Mesodermal cell (in vitro differentiated cells): ENCODE measurements around the gene DUSP12.
A peak's percentile ranks its signal among the peaks of the same experiment; 100 is the strongest.
"Not testable (repeated sequence)": the region's sequence is repeated elsewhere in the genome, so short reads cannot be mapped to it uniquely, and the experiment has no call there.

Experiments
- H3K27ac ChIP-seq: 2 replicates; pipeline ENCODE4 v1.7.0; 2013; ENCODE audit warnings: mild to moderate bottlenecking, low read depth, low read length, moderate library complexity; ENCODE audit not compliant: severe bottlenecking
- H3K36me3 ChIP-seq: 2 replicates; pipeline ENCODE4 v1.7.1; 2013; ENCODE audit warnings: mild to moderate bottlenecking, low read length, moderate library complexity; ENCODE audit not compliant: control insufficient read depth, insufficient read depth
- H3K4me1 ChIP-seq: one replicate; pipeline ENCODE4 v1.7.1; 2013; ENCODE audit warnings: mild to moderate bottlenecking, low read length; ENCODE audit not compliant: insufficient read depth, control insufficient read depth, poor library complexity, severe bottlenecking
- H3K4me3 ChIP-seq: 2 replicates; pipeline ENCODE4 v1.7.0; 2013; ENCODE audit warnings: low read length, control low read depth, mild to moderate bottlenecking; ENCODE audit not compliant: insufficient read depth, poor library complexity, severe bottlenecking; ENCODE audit errors: extremely low read depth
- H3K9me3 ChIP-seq: 2 replicates; pipeline ENCODE4 v1.7.1; 2013; ENCODE audit warnings: mild to moderate bottlenecking, low read length, moderate library complexity; ENCODE audit not compliant: control insufficient read depth
- WGBS, 2 experiments: methylation state at CpG; one replicate each; pipeline ENCODE4 v1.1.5; 2013; ENCODE audit warnings: missing lambda C conversion rate in 2 of 2; ENCODE audit not compliant: insufficient coverage in 2 of 2; 5-methylcytosine and 5-hydroxymethylcytosine counted together

The DUSP12 gene

GRCh38 chr1:161720422-161720821 is 29.2 kb upstream of the DUSP12 start:
- H3K4me3 ChIP-seq, result no peak overlapping the region
- no peaks in the 10 kb centered on the region for H3K9me3 ChIP-seq
- no peaks in the 10 kb centered on the region for H3K36me3 ChIP-seq
- no peak overlapping the region for H3K27ac ChIP-seq
- no CpG with 5 or more reads among the region's 1 CpG for WGBS, 2 experiments
- peaks cover 1% of the 10 kb centered on the region for H3K4me1 ChIP-seq

DNA sequence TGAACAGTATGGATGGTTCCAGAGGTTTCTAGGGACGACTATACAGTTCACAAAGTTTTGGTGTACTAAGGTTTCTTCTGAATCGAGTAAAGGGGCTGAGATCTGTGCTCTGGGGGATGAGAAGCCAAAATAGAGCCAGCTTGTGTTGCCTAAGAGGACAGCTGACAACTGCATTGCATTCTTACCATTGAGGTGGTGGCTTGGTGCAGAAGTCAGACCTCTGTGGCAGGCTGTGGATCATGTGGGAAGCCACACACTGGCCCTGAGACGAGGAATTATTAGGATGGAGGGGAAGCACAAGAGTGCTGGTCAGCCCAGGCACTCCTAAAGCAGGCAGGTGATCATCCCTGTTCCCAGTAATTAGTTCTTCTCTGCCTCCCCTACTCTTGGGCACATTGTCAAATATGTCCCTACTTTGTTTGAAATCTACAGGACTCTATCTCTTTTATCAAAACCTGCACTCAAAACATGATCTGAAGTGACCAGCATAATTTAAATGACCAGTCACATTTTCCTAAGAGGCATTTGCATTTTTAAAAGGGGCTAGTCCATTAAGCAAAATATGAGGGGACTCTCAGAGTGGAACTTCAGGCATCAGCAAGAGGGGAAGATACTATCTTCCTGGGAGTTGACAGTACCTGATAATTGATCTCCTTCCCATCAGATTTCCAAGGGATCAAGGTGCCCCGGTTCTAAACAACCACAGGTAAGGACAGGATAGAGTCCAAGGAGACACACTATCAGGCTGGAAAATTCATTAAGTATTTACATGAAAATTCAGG is 28.4 kb upstream of the DUSP12 start, which contains the start of gene FCRLB:
FCRLB (plus strand) TSS at position 589 of the 782 bp plus-strand sequence. CDS start 1,129 bp downstream, outside the sequence.
- H3K36me3 ChIP-seq, result no peaks in the 10 kb centered on the region
- 75 to 77% methylated on average over 3 of the region's 4 CpGs for WGBS, 2 experiments
- no peaks in the 10 kb centered on the region for H3K9me3 ChIP-seq
- H3K27ac ChIP-seq, result no peak within 1 kb of the TSS
- H3K4me3 ChIP-seq, result no peak within 1 kb of the TSS
- H3K4me1 ChIP-seq, result peaks cover 4% of the 10 kb centered on the region

GRCh38 chr1:161721738-161722343 is 27.7 kb upstream of the DUSP12 start:
- Histone ChIP-seq H3K4me1 (peaks cover 4% of the 10 kb centered on the region), H3K4me3 (no peak overlapping the region), H3K36me3 (no peaks in the 10 kb centered on the region), H3K9me3 (no peaks in the 10 kb centered on the region), H3K27ac (no peak overlapping the region)
- 55 to 61% methylated on average over 7 to 8 of the region's 8 CpGs for WGBS, 2 experiments

DNA sequence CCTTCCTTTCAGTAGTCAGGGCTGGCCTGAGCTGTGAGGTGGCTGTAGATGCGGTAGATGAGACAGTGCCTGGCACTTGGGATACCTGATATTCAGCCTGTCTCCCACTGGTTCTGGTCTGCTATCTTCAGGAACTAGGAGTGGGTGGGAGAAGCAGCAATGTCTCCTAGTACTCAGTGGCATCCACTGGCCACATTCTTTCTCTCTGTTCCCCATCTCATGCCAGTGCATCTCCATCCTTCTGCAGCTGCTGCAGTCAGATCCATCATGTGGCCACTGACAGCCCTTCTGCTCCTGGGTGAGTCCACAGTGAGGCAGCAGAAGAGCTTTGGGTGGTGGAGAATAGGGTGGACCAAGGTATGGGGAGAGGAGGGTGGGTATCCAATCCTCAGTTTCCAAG is 27.2 kb upstream of the DUSP12 start:
- Histone ChIP-seq H3K27ac (no peak overlapping the region), H3K4me3 (no peak overlapping the region), H3K36me3 (no peaks in the 10 kb centered on the region), H3K4me1 (peaks cover 4% of the 10 kb centered on the region), H3K9me3 (no peaks in the 10 kb centered on the region)
- 100% methylated on average over 1 of the region's 1 CpG; no CpG with 5 or more reads in 1 of the 2 experiments for WGBS, 2 experiments

GRCh38 chr1:161723459-161724141 is 26.0 kb upstream of the DUSP12 start:
- 85 to 92% methylated on average over 6 to 7 of the region's 8 CpGs for WGBS, 2 experiments
- no peak overlapping the region for H3K4me3 ChIP-seq
- H3K27ac ChIP-seq, result no peak overlapping the region

DNA sequence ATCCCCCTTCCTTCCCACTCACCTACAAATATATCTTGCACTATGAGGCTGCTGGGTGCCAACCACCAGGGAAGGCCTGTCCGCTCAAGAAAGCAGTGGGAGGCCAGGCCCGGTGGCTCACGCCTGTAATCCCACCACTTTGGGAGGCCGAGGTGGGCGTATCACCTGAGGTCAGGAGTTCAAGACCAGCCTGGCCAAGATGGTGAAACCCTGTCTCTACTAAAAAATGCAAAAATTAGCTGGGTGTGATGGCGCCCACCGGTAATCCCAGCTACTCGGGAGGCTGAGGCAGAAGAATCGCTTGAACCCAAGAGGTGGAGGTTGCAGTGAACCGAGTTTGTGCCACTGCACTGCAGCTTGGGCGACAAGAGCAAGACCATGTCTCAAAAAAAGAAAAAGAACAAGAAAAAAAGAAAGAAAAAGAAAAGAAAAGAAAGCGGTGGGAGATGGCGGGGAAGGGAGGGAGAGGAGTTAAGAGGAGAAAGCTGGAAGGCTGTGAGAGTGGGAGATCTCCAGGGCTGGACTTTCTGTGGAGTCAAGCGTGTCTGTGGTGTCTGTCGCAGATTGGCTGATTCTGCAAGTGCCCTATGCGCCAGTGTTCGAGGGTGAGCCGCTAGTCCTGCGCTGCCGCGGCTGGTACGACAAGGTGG is 24.2 kb upstream of the DUSP12 start:
- H3K36me3 ChIP-seq, H3K9me3 ChIP-seq, H3K27ac ChIP-seq, H3K4me1 ChIP-seq: not testable (repeated sequence)
- WGBS, 2 experiments, result 51 to 54% methylated on average over 21 to 22 of the region's 22 CpGs
- H3K4me3 ChIP-seq, result peak overlapping the region; percentile 70

More at GRCh38 chr1:161723459-161724141, 26.0 kb upstream of the DUSP12 start:
- Histone ChIP-seq H3K9me3 (no peaks in the 10 kb centered on the region), H3K36me3 (no peaks in the 10 kb centered on the region), H3K4me1 (peaks cover 4% of the 10 kb centered on the region)

DNA sequence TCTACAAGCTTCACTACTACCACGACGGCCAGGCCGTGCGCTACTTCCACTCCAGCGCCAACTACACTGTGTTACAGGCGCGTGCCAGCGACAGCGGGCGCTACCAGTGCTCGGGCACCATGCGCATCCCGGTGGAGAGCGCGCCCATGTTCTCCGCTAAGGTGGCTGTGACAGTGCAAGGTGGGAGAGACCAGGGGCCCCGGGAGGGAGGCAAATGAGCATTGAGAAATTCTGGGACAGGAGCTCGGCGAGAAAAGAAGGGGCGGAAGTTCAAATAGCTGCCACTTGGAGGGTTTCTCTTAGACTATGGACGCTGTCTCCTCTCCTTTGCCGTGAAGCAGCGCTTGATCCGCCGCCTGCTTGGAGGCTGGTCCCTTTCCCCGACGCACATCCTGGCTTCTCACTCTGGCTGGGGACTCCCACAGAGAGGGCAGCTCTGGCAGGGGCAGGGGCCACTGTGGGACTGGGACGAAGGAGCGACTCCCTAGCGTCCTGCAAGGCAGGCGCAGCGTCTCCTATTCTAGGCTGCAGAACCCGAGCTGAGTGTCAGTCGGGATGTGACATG is 23.6 kb upstream of the DUSP12 start:
- whole genome bisulfite sequencing, 2 experiments, result 3 to 4% methylated on average over 33 to 34 of the region's 34 CpGs
- Histone ChIP-seq H3K4me3 (peak overlapping the region; percentile 70), H3K9me3 (no peaks in the 10 kb centered on the region), H3K4me1 (peaks cover 14% of the 10 kb centered on the region), H3K27ac (peak overlapping the region; percentile 66), H3K36me3 (no peaks in the 10 kb centered on the region)

DNA sequence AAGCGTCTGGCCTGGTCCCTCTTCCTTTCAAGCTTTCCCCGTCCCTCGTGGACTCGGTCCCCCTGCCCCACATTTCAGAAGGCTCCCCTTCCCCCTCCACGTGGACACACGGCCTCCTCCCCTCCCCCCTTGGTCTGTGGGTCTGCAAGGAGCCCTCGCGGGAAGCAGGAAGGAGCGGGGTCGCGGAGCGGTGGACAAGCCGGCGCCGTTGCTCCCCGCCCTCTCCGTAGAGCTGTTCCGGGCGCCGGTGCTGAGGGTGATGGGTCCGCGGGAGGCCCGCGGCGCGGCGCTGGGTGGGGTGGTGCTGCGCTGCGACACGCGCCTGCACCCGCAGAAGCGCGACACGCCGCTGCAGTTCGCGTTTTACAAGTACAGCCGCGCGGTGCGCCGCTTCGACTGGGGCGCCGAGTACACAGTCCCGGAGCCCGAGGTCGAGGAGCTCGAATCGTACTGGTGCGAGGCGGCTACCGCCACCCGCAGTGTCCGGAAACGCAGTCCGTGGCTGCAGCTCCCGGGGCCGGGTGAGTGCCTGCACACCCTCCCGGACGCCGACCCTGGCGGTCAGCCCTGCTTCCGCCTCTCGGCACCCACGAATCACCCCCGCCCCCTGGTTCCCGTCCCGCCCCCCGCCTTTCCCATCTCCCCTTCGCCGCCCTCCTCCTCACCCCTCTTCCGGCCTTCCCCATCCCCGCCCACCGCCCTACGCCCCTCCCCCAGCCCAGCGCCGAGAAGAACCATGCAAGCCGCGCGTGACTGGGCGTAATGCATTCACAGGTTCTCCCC is 22.9 kb upstream of the DUSP12 start:
- H3K9me3 ChIP-seq, result no peaks in the 10 kb centered on the region
- H3K4me3 ChIP-seq, result peak overlapping the region; percentile 70
- 0% methylated on average over 45 to 57 of the region's 83 CpGs for WGBS, 2 experiments
- peaks cover 15% of the 10 kb centered on the region for H3K4me1 ChIP-seq
- H3K27ac ChIP-seq, result peak overlapping the region; percentile 75
- no peaks in the 10 kb centered on the region for H3K36me3 ChIP-seq

DNA sequence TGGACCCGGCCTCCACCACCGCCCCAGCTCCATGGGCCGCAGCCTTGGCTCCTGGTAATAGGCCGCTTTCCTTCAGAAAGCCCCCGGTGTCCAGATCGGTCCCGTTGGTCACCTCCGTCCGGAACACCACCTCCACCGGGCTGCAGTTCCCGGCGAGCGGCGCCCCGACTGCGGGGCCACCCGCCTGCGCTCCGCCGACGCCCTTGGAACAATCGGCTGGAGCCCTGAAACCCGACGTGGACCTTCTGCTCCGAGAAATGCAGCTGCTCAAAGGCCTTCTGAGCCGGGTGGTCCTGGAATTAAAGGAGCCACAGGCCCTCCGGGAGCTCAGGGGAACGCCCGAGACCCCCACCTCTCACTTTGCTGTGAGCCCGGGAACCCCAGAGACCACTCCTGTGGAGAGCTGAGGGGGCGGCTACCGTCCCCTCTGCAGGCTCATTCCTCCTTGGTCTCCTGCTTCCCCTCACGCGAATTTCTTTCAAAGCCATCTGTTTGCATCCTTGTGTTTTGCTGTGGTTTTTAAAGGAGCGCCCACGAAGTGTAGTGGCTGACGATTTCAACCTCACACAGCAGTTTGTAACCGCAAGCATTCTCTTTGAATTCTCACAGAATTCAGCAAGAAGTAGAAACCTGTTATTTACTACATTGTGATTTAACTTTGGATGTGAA is 22.2 kb upstream of the DUSP12 start:
- Histone ChIP-seq H3K27ac (peak overlapping the region; percentile 75), H3K4me3 (peak overlapping the region; percentile 70), H3K4me1 (peaks cover 19% of the 10 kb centered on the region), H3K36me3 (no peaks in the 10 kb centered on the region), H3K9me3 (no peaks in the 10 kb centered on the region)
- 2 to 8% methylated on average over 11 to 35 of the region's 38 CpGs for WGBS, 2 experiments
